ENCODE measurements around the gene FAM83G. TPM values are rescaled to one million over a fixed set of nuclear protein-coding genes. Genes with fewer than 3 reads are reported as not detected.
"Not testable (repeated sequence)": the region's sequence is repeated elsewhere in the genome, so short reads cannot be mapped to it uniquely, and the experiment has no call there.

FAM83G gene, protein sequence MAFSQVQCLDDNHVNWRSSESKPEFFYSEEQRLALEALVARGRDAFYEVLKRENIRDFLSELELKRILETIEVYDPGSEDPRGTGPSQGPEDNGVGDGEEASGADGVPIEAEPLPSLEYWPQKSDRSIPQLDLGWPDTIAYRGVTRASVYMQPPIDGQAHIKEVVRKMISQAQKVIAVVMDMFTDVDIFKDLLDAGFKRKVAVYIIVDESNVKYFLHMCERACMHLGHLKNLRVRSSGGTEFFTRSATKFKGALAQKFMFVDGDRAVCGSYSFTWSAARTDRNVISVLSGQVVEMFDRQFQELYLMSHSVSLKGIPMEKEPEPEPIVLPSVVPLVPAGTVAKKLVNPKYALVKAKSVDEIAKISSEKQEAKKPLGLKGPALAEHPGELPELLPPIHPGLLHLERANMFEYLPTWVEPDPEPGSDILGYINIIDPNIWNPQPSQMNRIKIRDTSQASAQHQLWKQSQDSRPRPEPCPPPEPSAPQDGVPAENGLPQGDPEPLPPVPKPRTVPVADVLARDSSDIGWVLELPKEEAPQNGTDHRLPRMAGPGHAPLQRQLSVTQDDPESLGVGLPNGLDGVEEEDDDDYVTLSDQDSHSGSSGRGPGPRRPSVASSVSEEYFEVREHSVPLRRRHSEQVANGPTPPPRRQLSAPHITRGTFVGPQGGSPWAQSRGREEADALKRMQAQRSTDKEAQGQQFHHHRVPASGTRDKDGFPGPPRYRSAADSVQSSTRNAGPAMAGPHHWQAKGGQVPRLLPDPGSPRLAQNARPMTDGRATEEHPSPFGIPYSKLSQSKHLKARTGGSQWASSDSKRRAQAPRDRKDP
- total RNA-seq, result 10.7 TPM
- 1 to 10 TPM; 3.7 to 6.2 (median 5.3) TPM for polyA plus RNA-seq

DNA sequence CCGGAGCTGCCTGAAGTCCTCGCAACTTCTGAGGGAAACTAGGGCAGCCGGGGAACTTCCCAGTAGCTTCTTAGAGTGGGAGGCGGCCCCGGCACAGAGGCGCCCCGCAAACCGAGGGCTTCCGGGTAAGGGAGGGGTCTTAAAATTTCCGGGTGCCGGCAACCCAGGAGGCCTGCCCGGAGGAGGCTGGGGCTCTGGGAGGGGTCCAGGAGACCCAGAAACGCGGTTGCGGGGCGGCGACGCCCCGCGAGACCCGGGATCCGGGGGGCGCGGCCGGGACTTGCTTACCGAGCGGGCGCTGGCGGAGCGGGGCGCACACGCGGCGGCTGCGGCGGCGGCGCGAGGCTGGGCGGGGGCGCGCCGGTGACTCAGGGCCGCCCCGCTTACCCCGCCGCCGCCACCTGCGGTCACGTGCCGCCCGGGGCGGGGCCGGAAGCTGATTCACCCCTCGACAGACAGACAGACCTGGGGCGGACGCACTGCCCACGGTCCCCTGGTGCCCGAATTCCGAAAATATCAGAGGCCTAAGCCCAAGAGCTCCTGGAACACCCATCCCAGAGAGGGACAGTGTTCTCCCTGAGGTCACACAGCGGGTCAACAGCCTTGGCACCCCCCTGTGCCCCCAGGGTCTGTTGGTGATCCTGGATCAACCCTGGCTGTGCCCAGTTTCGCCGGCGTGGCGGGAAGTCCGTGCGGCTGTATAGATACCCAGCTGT, at the start of gene FAM83G:
TSS of gene FAM83G (minus strand) at position 344 of the 716 bp plus-strand sequence. CDS start 723 bp downstream, outside the sequence.
- Mint-ChIP-seq H3K4me3 (peak within 1 kb of the TSS; percentile 75 to 95 (median 92)), H3K36me3 (no peaks in the 10 kb centered on the region), H3K27ac (peak within 1 kb of the TSS; percentile 89 to 93 (median 89)), H3K27me3 (no peaks in the 10 kb centered on the region), H3K4me1 (peaks cover 0 to 41% (median 25%) of the 10 kb centered on the region in 4 donors), H3K9me3 (no peaks in the 10 kb centered on the region)
- peak; percentile 86 to 87 for ATAC-seq (ENCODE audit: low read depth in 2 of 2)
- H3K27me3 ChIP-seq (ENCODE audit: control insufficient read depth, insufficient read depth, low read length), result no peaks in the 10 kb centered on the region
- DNase-seq, result peak; percentile 72 to 88 (median 84)
- H3K36me3 ChIP-seq (ENCODE audit: control insufficient read depth, insufficient read depth, low read length), result peaks cover 7% of the 10 kb centered on the region
- peak within 1 kb of the TSS; percentile 55 for H3K4me3 ChIP-seq (ENCODE audit: low read depth, low read length)
- H3K4me1 ChIP-seq (ENCODE audit: control insufficient read depth, insufficient read depth, low read length, poor library complexity, severe bottlenecking), result peaks cover 42% of the 10 kb centered on the region
- H3K27ac ChIP-seq (ENCODE audit: insufficient read depth, low read length, poor library complexity, severe bottlenecking), result peak within 1 kb of the TSS; percentile 85
- no peaks in the 10 kb centered on the region for H3K9me3 ChIP-seq (ENCODE audit: control insufficient read depth in 2 of 2, low read length in 2 of 2)

DNA sequence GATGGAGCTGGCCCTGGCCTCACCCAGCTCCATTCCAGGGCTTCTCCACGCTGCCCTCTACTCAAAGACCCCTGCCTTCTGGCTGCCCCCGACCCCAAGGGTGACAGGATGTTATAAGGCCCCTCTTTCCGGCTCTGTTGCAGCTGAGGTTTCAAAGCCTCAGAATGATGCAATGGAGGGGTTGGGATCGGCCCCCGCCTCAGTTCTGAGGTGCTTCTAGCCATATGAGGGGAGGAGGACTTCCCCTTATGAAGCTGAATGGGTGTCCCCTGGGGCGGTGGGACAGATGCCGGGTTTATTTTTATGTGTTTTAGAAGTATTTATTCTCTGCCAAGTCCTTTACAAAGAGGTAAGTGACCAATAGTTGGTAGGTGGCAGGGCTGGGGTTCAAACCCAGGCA, 44.3 kb upstream of the FAM83G start:
- DNase-seq; H3K36me3 Mint-ChIP-seq; H3K36me3 ChIP-seq (ENCODE audit: control insufficient read depth, insufficient read depth, low read length); H3K27me3 ChIP-seq (ENCODE audit: control insufficient read depth, insufficient read depth, low read length); H3K4me1 ChIP-seq (ENCODE audit: control insufficient read depth, insufficient read depth, low read length, poor library complexity, severe bottlenecking); H3K4me3 ChIP-seq (ENCODE audit: low read depth, low read length); H3K9me3 Mint-ChIP-seq; H3K4me3 Mint-ChIP-seq; H3K27ac ChIP-seq (ENCODE audit: insufficient read depth, low read length, poor library complexity, severe bottlenecking); H3K27me3 Mint-ChIP-seq; ATAC-seq (ENCODE audit: low read depth in 2 of 2); H3K4me1 Mint-ChIP-seq; H3K9me3 ChIP-seq (ENCODE audit: control insufficient read depth in 2 of 2, low read length in 2 of 2); H3K27ac Mint-ChIP-seq: not testable (repeated sequence)

DNA sequence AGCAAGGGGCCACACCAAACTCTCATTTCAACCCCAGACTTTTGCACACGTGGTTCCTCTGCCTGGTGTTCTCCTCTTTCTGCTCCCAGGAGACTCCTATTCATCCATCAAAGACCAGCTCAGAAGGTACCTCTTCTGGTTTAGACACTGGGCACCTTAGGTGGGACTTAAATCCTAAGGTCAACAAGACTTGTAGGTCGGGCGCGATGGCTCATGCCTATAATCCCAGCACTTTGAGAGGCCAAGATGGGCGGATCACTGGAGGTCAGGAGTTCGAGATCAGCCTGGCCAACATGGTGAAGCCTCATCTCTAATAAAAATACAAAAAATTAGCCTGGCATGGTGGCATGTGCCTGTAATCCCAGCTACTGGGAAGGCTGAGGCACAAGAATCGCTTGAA, 42.9 kb upstream of the FAM83G start:
- not testable (repeated sequence) for H3K4me1 Mint-ChIP-seq; H3K4me3 ChIP-seq (ENCODE audit: low read depth, low read length); H3K27me3 ChIP-seq (ENCODE audit: control insufficient read depth, insufficient read depth, low read length); H3K27me3 Mint-ChIP-seq; H3K27ac Mint-ChIP-seq; ATAC-seq (ENCODE audit: low read depth in 2 of 2); DNase-seq; H3K36me3 ChIP-seq (ENCODE audit: control insufficient read depth, insufficient read depth, low read length); H3K4me3 Mint-ChIP-seq; H3K4me1 ChIP-seq (ENCODE audit: control insufficient read depth, insufficient read depth, low read length, poor library complexity, severe bottlenecking); H3K9me3 ChIP-seq (ENCODE audit: control insufficient read depth in 2 of 2, low read length in 2 of 2); H3K27ac ChIP-seq (ENCODE audit: insufficient read depth, low read length, poor library complexity, severe bottlenecking); H3K36me3 Mint-ChIP-seq; H3K9me3 Mint-ChIP-seq

DNA sequence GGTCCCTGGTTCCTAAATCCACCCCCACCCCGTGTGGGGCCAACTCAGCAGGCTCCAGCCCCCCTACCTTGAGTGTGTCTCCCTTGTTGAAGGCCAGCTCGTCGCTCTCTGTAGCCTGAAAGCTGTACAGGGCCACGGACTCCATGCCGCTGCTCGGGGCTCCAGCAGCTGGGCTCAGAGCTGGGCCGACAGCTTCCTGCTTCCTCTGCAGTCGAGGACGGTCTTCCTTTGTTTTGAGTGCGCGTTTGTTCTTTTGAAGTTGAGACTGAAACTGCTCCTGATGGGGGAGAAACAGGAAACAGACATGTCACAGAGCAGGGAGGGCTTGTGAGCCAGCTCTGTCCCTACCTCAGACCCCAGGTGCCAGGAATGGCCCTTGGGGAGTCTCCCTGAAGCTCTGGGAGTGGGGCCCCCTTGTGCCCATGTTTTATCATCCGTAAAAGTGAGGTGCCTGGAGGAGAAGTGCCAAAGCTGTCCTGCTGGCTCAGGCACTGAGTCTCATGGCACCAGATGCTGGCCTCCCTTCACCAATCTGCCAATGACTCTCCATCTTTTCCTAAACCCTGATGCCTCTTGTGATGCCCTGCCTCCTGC, 42.3 kb upstream of the FAM83G start, which contains the start of gene GRAP:
TSS of gene GRAP (minus strand) at position 176 of the 594 bp plus-strand sequence. CDS start at position 145, 31 bp downstream.
- not testable (repeated sequence) for H3K4me3 Mint-ChIP-seq; H3K27me3 ChIP-seq (ENCODE audit: control insufficient read depth, insufficient read depth, low read length); H3K27ac ChIP-seq (ENCODE audit: insufficient read depth, low read length, poor library complexity, severe bottlenecking); H3K36me3 Mint-ChIP-seq; H3K27me3 Mint-ChIP-seq; H3K9me3 ChIP-seq (ENCODE audit: control insufficient read depth in 2 of 2, low read length in 2 of 2); H3K9me3 Mint-ChIP-seq; DNase-seq; H3K4me1 ChIP-seq (ENCODE audit: control insufficient read depth, insufficient read depth, low read length, poor library complexity, severe bottlenecking); H3K36me3 ChIP-seq (ENCODE audit: control insufficient read depth, insufficient read depth, low read length); H3K27ac Mint-ChIP-seq; H3K4me1 Mint-ChIP-seq; H3K4me3 ChIP-seq (ENCODE audit: low read depth, low read length)
- peak; percentile 72 to 84 for ATAC-seq (ENCODE audit: low read depth in 2 of 2)

DNA sequence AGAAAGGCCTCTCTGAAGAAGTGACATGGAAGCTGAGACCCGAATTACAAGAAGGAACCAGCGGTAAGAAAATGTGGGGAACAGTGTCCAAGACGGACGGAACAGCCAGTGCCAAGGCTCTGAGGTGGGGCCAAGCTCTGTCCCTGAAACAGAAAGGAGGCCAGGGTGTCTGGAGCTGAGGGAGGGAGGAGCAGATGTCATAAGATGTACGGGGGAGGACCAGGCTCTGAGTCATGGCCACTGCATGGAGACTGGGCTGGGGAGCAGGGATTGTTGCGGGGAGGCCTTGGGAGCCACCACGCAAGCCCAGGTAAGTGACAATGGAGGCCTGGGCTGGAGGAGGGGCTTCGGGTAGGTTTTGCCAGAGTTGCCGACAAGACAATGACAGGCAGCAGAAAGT, 40.1 kb upstream of the FAM83G start:
- not testable (repeated sequence) for H3K27me3 ChIP-seq (ENCODE audit: control insufficient read depth, insufficient read depth, low read length); ATAC-seq (ENCODE audit: low read depth in 2 of 2); H3K4me3 ChIP-seq (ENCODE audit: low read depth, low read length); H3K4me1 ChIP-seq (ENCODE audit: control insufficient read depth, insufficient read depth, low read length, poor library complexity, severe bottlenecking); H3K27me3 Mint-ChIP-seq; H3K36me3 Mint-ChIP-seq; H3K27ac ChIP-seq (ENCODE audit: insufficient read depth, low read length, poor library complexity, severe bottlenecking); H3K4me3 Mint-ChIP-seq; H3K9me3 ChIP-seq (ENCODE audit: control insufficient read depth in 2 of 2, low read length in 2 of 2); H3K9me3 Mint-ChIP-seq; H3K36me3 ChIP-seq (ENCODE audit: control insufficient read depth, insufficient read depth, low read length); H3K4me1 Mint-ChIP-seq; H3K27ac Mint-ChIP-seq; DNase-seq

DNA sequence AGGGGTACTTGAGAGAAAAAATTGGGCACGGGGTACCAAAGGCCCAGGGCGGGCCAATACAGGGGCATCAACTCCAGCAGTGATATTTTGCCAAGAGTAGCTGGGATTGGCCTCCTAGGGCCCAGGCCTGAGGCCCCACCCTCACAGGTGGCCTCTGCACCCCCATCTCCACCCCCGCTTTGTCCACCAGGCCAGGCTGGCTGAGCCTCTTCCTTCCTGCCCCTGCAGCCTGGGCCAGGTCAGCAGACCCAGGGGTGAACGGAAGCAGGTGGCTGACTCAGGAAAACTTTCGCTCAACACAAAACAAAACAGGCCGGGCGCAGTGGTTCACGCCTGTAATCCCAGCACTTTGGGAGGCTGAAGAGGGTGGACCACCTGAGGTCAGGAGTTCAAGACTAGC, 38.5 kb upstream of the FAM83G start:
- not testable (repeated sequence) for H3K4me3 ChIP-seq (ENCODE audit: low read depth, low read length); H3K27ac ChIP-seq (ENCODE audit: insufficient read depth, low read length, poor library complexity, severe bottlenecking); H3K9me3 ChIP-seq (ENCODE audit: control insufficient read depth in 2 of 2, low read length in 2 of 2); H3K36me3 Mint-ChIP-seq; H3K4me1 ChIP-seq (ENCODE audit: control insufficient read depth, insufficient read depth, low read length, poor library complexity, severe bottlenecking); H3K27me3 Mint-ChIP-seq; H3K9me3 Mint-ChIP-seq; H3K27me3 ChIP-seq (ENCODE audit: control insufficient read depth, insufficient read depth, low read length); H3K4me1 Mint-ChIP-seq; H3K4me3 Mint-ChIP-seq; ATAC-seq (ENCODE audit: low read depth in 2 of 2); H3K27ac Mint-ChIP-seq; DNase-seq; H3K36me3 ChIP-seq (ENCODE audit: control insufficient read depth, insufficient read depth, low read length)

DNA sequence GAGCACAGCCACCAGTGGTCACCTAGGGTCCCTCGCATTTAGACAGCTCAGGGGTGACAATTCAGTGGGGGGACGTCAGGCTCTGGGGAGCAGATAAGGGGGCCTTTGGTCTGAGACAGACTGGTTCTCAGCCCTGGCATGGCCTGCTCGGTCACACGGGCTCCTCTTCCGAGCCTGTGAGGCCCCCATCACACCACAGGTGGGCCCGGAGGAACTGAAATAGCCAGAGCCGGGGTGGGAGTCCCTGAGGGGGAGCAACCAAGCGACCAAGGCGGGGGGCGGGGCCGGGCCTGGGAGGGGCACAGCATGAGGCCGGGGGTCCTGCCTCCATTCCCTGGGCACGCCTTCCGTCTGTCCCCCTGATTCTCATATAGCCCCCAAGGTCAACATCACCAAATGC, 37.8 kb upstream of the FAM83G start:
- not testable (repeated sequence) for ATAC-seq (ENCODE audit: low read depth in 2 of 2); H3K36me3 Mint-ChIP-seq; H3K4me3 Mint-ChIP-seq; H3K27me3 Mint-ChIP-seq; H3K4me1 ChIP-seq (ENCODE audit: control insufficient read depth, insufficient read depth, low read length, poor library complexity, severe bottlenecking); DNase-seq; H3K27ac ChIP-seq (ENCODE audit: insufficient read depth, low read length, poor library complexity, severe bottlenecking); H3K4me3 ChIP-seq (ENCODE audit: low read depth, low read length); H3K36me3 ChIP-seq (ENCODE audit: control insufficient read depth, insufficient read depth, low read length); H3K9me3 Mint-ChIP-seq; H3K4me1 Mint-ChIP-seq; H3K27me3 ChIP-seq (ENCODE audit: control insufficient read depth, insufficient read depth, low read length); H3K27ac Mint-ChIP-seq; H3K9me3 ChIP-seq (ENCODE audit: control insufficient read depth in 2 of 2, low read length in 2 of 2)

Measured in CD4-positive, CD25-positive, alpha-beta regulatory T cell (primary cell).